Astrocyte of the spinal cord (primary cell): ENCODE data around the gene INCENP.

Experiments
- DNase-seq: peaks from one replicate; pipeline ENCODE4 v3.0.0; 2011; ENCODE audit warnings: low read depth, low spot score
- H3K4me3 ChIP-seq: 2 replicates; pipeline ENCODE4 v1.5.1; 2011; ENCODE audit warnings: low read depth, mild to moderate bottlenecking, low read length, moderate library complexity
- in situ Hi-C: cut with HindIII; loops from 2 replicates; pipeline ENCODE4 v1.10.0; 2017; ENCODE audit warnings: low sequenced_read_pairs
- TF ChIP-seq, protein P1 (sequence below): IDR thresholded peaks from 2 replicates; pipeline ENCODE4 v1.5.1; 2012; ENCODE audit warnings: low read depth, mild to moderate bottlenecking, low read length, inconsistent platforms

Gene INCENP

GRCh38 chr11:62150887-62151736, 27.3 kb downstream of the INCENP start:
- no peak overlapping the region for H3K4me3 ChIP-seq
- no peak for DNase-seq
- in situ Hi-C loops = no loop called here
- TF ChIP-seq, protein P1, sequence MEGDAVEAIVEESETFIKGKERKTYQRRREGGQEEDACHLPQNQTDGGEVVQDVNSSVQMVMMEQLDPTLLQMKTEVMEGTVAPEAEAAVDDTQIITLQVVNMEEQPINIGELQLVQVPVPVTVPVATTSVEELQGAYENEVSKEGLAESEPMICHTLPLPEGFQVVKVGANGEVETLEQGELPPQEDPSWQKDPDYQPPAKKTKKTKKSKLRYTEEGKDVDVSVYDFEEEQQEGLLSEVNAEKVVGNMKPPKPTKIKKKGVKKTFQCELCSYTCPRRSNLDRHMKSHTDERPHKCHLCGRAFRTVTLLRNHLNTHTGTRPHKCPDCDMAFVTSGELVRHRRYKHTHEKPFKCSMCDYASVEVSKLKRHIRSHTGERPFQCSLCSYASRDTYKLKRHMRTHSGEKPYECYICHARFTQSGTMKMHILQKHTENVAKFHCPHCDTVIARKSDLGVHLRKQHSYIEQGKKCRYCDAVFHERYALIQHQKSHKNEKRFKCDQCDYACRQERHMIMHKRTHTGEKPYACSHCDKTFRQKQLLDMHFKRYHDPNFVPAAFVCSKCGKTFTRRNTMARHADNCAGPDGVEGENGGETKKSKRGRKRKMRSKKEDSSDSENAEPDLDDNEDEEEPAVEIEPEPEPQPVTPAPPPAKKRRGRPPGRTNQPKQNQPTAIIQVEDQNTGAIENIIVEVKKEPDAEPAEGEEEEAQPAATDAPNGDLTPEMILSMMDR = no peak

DNA sequence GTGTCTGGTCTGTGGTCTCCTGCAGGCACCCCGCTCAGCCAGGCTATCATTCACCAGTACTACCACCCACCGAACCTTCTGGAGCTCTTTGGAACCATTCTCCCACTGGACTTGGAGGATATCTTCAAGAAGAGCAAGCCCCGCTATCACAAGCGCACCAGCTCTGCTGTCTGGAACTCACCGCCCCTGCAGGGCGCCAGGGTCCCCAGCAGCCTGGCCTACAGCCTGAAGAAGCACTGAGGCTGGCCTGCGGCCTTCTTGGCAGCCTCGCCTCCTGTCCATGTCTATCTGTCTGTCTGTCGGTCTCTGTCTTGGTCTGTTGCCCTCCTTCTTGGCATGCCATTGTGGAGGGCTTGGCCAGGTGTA, 27.9 kb downstream of the INCENP start:
- DNase-seq = no peak
- TF ChIP-seq, protein P1 = no peak
- in situ Hi-C loops = no loop called here
- no peak overlapping the region for H3K4me3 ChIP-seq

DNA sequence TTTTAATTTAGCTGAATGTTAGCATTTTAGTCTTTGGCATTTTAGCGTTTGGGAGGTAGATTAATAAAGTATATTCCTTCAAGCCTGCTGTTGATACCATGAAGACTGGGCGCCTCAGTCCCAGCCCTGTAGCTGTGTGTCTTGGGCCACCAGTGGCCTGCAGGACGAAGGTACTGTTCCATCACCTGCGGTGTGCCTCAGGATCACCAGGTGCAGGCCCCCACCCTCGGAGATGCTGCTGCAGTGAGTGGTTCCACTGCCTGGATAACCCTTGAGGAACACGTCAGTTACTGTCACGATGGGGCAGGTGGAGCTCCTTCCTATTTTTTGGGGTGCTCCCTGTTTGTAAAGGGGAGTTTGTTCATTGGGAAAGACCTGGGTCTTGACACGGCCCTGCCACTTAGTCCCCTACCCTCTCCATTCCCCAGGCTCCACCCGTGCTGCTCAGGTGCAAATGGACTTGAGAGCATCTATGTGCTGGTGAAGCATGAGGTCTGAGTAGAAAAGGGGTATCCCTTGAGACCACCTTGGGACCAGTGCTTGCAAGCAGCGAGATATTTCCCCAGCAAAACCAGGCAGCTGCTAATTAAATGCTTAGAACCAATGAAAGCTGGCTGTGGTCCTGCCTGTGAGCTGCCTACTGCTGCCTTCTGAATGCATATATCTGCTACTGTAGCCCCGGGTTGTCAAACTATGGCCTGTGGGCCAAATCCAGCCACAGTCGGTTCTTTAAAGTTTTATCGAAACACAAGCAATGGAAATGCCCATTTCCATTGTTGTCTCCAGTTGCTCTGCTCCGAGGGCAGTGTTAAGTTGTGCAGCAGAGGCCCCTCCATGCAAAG, 28.7 kb downstream of the INCENP start:
- TF ChIP-seq, protein P1 = no peak
- no peak for DNase-seq
- in situ Hi-C loops = no loop called here
- no peak overlapping the region for H3K4me3 ChIP-seq

DNA sequence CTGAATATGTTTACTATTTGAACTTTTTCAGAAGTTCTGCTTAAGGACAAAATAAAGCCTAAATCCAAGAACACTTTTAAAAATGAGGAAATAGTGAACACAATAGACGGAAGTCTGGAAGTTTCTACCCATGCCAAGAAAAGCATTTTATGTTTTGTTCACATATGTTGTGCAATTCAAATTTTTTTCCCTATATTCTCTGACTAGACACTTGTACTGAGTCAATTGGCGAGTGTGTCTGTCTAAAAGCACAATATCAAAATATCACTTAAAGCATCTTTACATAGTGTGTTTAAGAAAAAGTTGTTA, 29.2 kb downstream of the INCENP start:
- in situ Hi-C loops = no loop called here
- TF ChIP-seq, protein P1 = no peak
- DNase-seq = no peak
- H3K4me3 ChIP-seq = no peak overlapping the region

- H3K4me3 ChIP-seq = no peak overlapping the region
- no peak for DNase-seq
- TF ChIP-seq, protein P1 = no peak
- in situ Hi-C loops = no loop called here
Measured at GRCh38 chr11:62153617-62154016, 29.8 kb downstream of the INCENP start.

- DNase-seq = no peak
- no peak overlapping the region for H3K4me3 ChIP-seq
- in situ Hi-C loops = no loop called here
- TF ChIP-seq, protein P1 = no peak
Measured at GRCh38 chr11:62157603-62158002, 33.8 kb downstream of the INCENP start.
